ENCODE results near the gene COPZ1. TPM values are rescaled to one million over a fixed set of nuclear protein-coding genes. Genes with fewer than 3 reads are reported as not detected.

COPZ1 gene
- total and polyA plus RNA-seq, 2 donors (not counting 3 experiments of a cell fraction or from before 2014, with no cell fraction given): 143 to 174 TPM

- POLR2A ChIA-PET: no interaction called here
Observed at GRCh38 chr12:54356228-54356627, 31.3 kb downstream of the COPZ1 start.

GRCh38 chr12:54356951-54357356, 32.0 kb downstream of the COPZ1 start:
- CTCF ChIA-PET: interaction anchor here (1.2 to 7.8 kb wide), 4 partner anchors 13 to 105 kb away, joined by 3 to 61 read pairs (median 14); partner anchors contain the start of gene COPZ1
- no TSS peak for BruUV-seq (replicated peaks)
- Histone ChIP-seq H3K27me3 (ENCODE audit: control insufficient read depth in 2 of 2, insufficient read depth in 2 of 2, low read length in 2 of 2) (no peaks in the 10 kb centered on the region), H3K36me3 (ENCODE audit: control insufficient read depth in 2 of 2, extremely low read depth in 1 of 2, insufficient read depth in 2 of 2, low read length in 2 of 2) (no peaks in the 10 kb centered on the region), H4K20me1 (replicated peaks; ENCODE audit: control insufficient read depth, extremely low read depth, insufficient read depth, low read length) (no peaks in the 10 kb centered on the region), H3K4me2 (ENCODE audit: insufficient read depth, low read length) (no peak overlapping the region), H3K79me2 (ENCODE audit: control insufficient read depth, insufficient read depth, low read length) (no peaks in the 10 kb centered on the region), H3K9me3 (replicated peaks; ENCODE audit: control insufficient read depth, insufficient read depth, low read length) (no peaks in the 10 kb centered on the region), H2AFZ (ENCODE audit: low read depth, low read length) (no peak overlapping the region), H3K9me1 (replicated peaks; ENCODE audit: control insufficient read depth, extremely low read depth, insufficient read depth, low read length) (no peaks in the 10 kb centered on the region), H3K4me3 (replicated peaks in 1 of 3; ENCODE audit: insufficient read depth in 1 of 3, low read depth in 1 of 3, low read length in 3 of 3) (no peak overlapping the region), H3K27ac (ENCODE audit: insufficient read depth, low read depth, low read length) (no peak overlapping the region), H3K4me1 (ENCODE audit: control insufficient read depth, extremely low read depth, insufficient read depth, low read length) (peaks cover 27% of the 10 kb centered on the region), H3K9ac (replicated peaks; ENCODE audit: extremely low read depth, insufficient read depth, low read length) (no peak overlapping the region)
- dilution Hi-C loops (cut with MboI; ENCODE audit: extremely low pct_ligation_motif_present, low sequenced_read_pairs) (no loop called here), intact Hi-C loops (cut with micrococcal nuclease) (no loop called here)
- POLR2A ChIA-PET: interaction anchor here (0.6 kb wide), 1 partner anchor 68 kb away, joined by 3 read pairs; no protein-coding TSS in a partner anchor
- FAIRE-seq (no peak), DNase-seq (ENCODE audit: low read depth, low spot score) (no peak)
- no peak for TF ChIP-seq EZH2 (IDR thresholded peaks at IDR 0.05; ENCODE audit: borderline replicate concordance, low read depth, low read length, severe bottlenecking)
- no peak for TF ChIP-seq GATA2 (IDR thresholded peaks at IDR 0.05; ENCODE audit: insufficient read depth, insufficient read length, low read depth, low read length)
- no peak for TF ChIP-seq FOS (IDR thresholded peaks at IDR 0.05; ENCODE audit: borderline replicate concordance, insufficient read depth, low read length)
- no peak for TF ChIP-seq CTCF (IDR thresholded peaks at IDR 0.05; ENCODE audit: extremely low read depth in 1 of 2, insufficient read depth in 1 of 2, low read depth in 1 of 2, low read length in 2 of 2)
- no peak for TF ChIP-seq MYC (IDR thresholded peaks at IDR 0.05; ENCODE audit: low read depth, low read length)
- TF ChIP-seq POLR2AphosphoS5 (IDR thresholded peaks at IDR 0.05; ENCODE audit: insufficient read depth, low read depth, low read length): no peak
- no peak for TF ChIP-seq POLR2A (IDR thresholded peaks at IDR 0.05; ENCODE audit: low read depth, low read length)
- TF ChIP-seq MAX (IDR thresholded peaks at IDR 0.05; ENCODE audit: insufficient read depth, insufficient read length): no peak
- no peak for TF ChIP-seq JUN (IDR thresholded peaks at IDR 0.05; ENCODE audit: borderline replicate concordance, insufficient read depth, insufficient read length, low read depth)

More at GRCh38 chr12:54356228-54356627, 31.3 kb downstream of the COPZ1 start:
- Histone ChIP-seq H2AFZ (ENCODE audit: low read depth, low read length) (no peak overlapping the region), H3K79me2 (ENCODE audit: control insufficient read depth, insufficient read depth, low read length) (no peaks in the 10 kb centered on the region), H3K4me2 (ENCODE audit: insufficient read depth, low read length) (no peak overlapping the region), H3K9me1 (replicated peaks; ENCODE audit: control insufficient read depth, extremely low read depth, insufficient read depth, low read length) (no peaks in the 10 kb centered on the region), H3K36me3 (ENCODE audit: control insufficient read depth in 2 of 2, extremely low read depth in 1 of 2, insufficient read depth in 2 of 2, low read length in 2 of 2) (peaks cover 0 to under 1% of the 10 kb centered on the region in 2 experiments), H3K4me1 (ENCODE audit: control insufficient read depth, extremely low read depth, insufficient read depth, low read length) (peaks cover 27% of the 10 kb centered on the region), H3K9ac (replicated peaks; ENCODE audit: extremely low read depth, insufficient read depth, low read length) (no peak overlapping the region), H3K4me3 (replicated peaks in 1 of 3; ENCODE audit: insufficient read depth in 1 of 3, low read depth in 1 of 3, low read length in 3 of 3) (no peak overlapping the region), H4K20me1 (replicated peaks; ENCODE audit: control insufficient read depth, extremely low read depth, insufficient read depth, low read length) (no peaks in the 10 kb centered on the region), H3K27me3 (ENCODE audit: control insufficient read depth in 2 of 2, insufficient read depth in 2 of 2, low read length in 2 of 2) (no peaks in the 10 kb centered on the region), H3K27ac (ENCODE audit: insufficient read depth, low read depth, low read length) (no peak overlapping the region), H3K9me3 (replicated peaks; ENCODE audit: control insufficient read depth, insufficient read depth, low read length) (no peaks in the 10 kb centered on the region)
- CTCF ChIA-PET: interaction anchor here (1.2 to 7.8 kb wide), 4 partner anchors 14 to 105 kb away, joined by 3 to 61 read pairs (median 14); partner anchors contain the start of gene COPZ1
- intact Hi-C loops (cut with micrococcal nuclease) (no loop called here), dilution Hi-C loops (cut with MboI; ENCODE audit: extremely low pct_ligation_motif_present, low sequenced_read_pairs) (no loop called here)
- BruUV-seq (replicated peaks): no TSS peak
- DNase-seq (ENCODE audit: low read depth, low spot score) (no peak), FAIRE-seq (no peak)
- TF ChIP-seq POLR2A (IDR thresholded peaks at IDR 0.05; ENCODE audit: low read depth, low read length) (no peak), POLR2AphosphoS5 (IDR thresholded peaks at IDR 0.05; ENCODE audit: insufficient read depth, low read depth, low read length) (no peak)

All from endothelial cell of umbilical vein (primary cell).